Glomerular endothelial cell (primary cell): ENCODE data around the gene OR8D2. TPM values are rescaled to one million over a fixed set of nuclear protein-coding genes. Genes with fewer than 3 reads are reported as not detected.
"Not testable (repeated sequence)": the region's sequence is repeated elsewhere in the genome, so short reads cannot be mapped to it uniquely, and the experiment has no call there.

Source experiments
- DNase-seq: peaks from one replicate; pipeline ENCODE4 v3.0.0-alpha.2; 2011; ENCODE audit warnings: low read depth, low spot score; ENCODE audit errors: extremely low read depth
- total RNA-seq: library from RNA; depleted of rRNA; stranded (reverse); fragments of >200 nt; gene quantifications from 2 replicates; pipeline ENCODE4 v1.2.3, GENCODE V29; 2015

The OR8D2 gene
- total RNA-seq, 1 donor from 2014 or later, result not detected

DNA sequence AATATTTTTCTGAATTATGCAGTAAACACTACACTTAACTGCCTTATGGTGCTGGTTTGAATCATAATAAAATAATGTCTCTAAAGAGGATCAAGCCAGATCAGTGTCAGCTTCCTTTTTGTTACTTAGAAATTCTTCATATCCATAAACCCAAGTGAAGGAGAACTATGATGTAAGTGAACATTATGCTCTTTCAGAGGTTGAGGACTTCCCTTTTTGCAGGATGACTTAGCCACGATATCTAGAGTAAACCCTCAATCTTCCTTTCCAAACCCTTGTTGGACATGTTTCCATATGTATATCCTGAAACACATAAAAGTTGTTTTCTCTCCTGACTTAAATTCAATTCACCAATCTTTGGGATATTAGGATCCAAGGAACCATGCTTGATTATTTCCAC is 25.3 kb downstream of the OR8D2 start:
- DNase-seq, result no peak

DNA sequence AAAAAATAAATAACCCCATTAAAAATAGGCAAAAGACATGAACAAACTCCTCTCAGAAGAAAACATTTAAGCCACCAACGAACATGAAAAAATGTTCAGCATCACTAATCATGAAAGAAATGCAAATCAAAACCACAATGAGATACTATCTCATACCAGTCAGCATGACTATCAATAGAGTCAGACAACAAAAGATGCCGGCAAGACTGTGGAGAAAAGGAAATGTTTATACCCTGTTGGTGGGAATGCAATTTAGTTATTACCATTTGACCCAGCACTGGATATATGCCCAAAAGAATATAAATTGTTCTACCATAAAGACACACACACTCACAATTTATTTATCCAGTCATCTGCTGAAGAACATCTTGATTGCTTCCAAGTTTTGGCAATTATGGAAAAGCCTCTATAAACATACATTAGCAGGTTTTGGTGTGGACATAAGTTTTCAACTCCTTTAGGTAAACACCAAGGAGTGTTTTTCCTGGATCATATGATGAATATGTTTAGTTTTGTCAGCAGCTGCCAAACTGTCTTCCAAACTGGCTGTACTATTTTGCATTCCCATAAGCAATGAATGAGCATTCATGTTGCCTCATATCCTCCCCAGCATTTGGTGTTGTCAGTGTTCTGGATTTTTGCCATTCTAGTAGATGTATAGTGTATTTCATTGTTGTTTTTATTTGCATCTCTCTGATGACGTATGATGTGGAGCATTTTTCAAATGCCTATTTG is 34.2 kb downstream of the OR8D2 start:
- DNase-seq, result peak; percentile 61

DNA sequence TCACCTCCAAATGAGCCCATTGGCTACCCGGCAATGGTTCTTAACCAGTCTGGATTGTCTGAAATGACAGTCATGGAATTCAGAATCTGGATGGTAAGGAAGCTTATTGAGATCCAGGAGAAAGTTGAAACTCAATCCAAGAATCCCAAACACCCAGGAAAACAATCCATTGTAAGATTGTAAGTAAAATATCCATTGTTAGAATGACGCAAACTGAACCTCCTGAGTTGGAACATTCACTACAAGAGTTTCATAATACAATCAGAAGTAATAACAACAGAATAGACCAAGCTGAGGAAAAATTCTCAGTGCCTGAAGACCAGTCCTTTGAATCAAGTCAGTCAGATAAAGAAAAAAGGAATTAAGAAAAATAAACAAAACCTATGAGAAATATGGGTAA is 41.7 kb downstream of the OR8D2 start:
- no peak for DNase-seq

DNA sequence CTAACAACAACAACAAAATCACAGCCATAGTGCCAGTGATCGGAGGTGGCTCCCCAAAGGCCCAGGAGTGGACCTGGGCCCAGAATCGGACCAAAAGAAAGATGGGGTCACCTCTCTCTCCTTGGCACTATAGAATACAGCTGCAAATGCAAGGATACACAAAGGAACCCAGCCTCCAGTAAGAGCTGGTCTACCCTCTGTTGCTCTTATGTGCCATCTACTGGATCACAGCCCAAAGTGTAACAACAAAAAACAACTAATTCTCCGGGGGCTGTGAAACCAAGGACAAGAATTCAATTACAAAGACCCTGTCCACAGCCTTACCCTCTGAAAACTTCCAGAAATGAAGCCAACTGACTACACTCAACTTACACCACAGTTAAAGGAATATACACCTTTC is 42.2 kb downstream of the OR8D2 start:
- no peak for DNase-seq

DNA sequence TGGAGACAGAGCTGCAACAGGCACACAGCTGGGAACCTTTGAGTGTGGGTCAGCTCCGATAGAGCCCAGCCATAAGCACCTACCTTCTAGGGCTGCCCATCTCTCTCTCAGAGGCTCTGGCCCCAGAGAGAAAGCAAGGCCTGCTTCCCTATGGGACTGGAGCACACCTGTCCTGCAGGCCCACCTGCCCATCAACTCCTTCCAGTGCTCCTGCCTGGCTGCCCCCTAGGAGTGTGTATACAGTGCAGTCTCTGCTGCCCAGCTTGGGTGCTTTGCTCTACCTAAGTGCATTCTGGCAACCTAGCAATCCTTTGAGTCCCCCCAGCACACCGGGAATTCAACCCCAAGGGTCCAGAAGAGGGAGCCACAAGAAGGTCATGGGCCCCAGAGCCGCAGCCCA is 42.8 kb downstream of the OR8D2 start:
- DNase-seq, result no peak

DNA sequence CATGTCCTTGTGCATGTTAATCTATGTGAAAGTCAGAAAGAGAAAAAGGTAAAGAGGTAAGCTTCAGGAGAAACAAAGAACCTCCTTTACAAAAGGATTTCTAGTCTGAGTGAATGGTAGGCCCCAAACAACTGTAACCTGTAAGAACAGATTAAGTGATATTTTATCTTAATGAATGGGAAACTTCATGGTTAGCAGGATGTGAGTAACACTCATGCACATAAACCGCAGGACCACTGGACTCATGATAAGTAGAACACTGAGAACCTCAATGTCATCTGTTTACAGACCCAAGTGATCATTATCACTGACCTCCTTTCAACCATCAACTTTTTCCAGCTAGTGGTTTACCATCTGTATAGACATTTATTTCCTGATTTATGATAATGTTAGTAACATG is 43.9 kb downstream of the OR8D2 start:
- DNase-seq, result peak; percentile 50

DNA sequence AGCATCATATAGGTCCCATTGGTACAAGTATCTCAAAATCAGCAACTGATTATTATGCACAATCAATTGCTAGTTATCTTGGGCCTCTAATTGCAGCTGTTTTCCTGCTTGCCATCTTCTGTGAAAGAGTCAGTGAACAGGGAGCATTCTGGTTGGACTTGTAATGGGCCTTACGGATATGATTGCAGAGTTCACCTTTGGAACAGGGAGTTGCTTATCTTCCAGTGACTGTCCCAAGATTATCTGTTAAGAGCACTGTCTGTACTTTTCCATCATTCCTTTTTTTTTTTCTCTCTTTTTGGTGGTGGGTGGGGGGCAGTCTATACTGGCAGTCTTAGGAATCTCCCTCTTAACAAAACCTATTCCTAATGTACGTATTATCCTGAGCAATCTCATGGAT is 46.0 kb downstream of the OR8D2 start:
- no peak for DNase-seq

DNA sequence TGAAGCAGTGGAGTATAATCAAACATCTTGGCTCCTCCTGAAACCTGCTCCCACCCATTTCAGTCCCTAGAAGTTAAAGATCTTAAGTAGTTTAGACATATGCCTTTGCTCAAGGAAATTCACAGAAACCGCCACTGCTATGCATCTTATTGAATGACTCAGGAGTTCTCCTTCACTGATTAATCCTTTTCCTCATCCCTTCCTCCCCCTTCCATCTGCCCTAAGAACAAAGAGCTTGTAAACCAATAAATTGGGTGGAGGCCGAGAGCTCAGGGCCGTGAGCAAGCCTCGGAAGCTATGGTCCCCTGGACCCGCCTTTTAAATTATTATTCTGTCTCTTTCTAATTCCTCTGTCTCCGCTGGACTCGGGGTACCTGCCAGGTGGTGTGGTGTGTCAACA is 49.1 kb downstream of the OR8D2 start:
- not testable (repeated sequence) for DNase-seq

Other genes with a start within 250 kb of the OR8D2 start
- 9.1 and 12.9 TPM in 2 replicates for gene VWA5A, start 204.7 kb downstream of the OR8D2 start, total RNA-seq
- gene OR10D3, start 136.9 kb downstream of the OR8D2 start, total RNA-seq, result not detected in 2 replicates
- gene OR8G1, start 79.1 kb downstream of the OR8D2 start, total RNA-seq, result not detected in 2 replicates
- gene OR8G5, start 63.8 kb downstream of the OR8D2 start, total RNA-seq, result not detected in 2 replicates
- not detected in 2 replicates for gene OR8D1, start 6.2 kb downstream of the OR8D2 start, total RNA-seq
- not detected in 2 replicates for gene OR8B2, start 64.3 kb upstream of the OR8D2 start, total RNA-seq
- gene OR8B3, start 78.8 kb upstream of the OR8D2 start, total RNA-seq, result not detected in 2 replicates
- not detected in 2 replicates for gene OR8B4, start 104.7 kb upstream of the OR8D2 start, total RNA-seq
- not detected in 2 replicates for gene OR8B8, start 125.5 kb upstream of the OR8D2 start, total RNA-seq
- gene OR8B12, start 223.5 kb upstream of the OR8D2 start, total RNA-seq, result not detected in 2 replicates
- gene OR8A1, start 249.8 kb upstream of the OR8D2 start, total RNA-seq, result not detected in 2 replicates